CD4-positive, alpha-beta T cell treated with Interleukin-2 at 100 ng/mL for 4 hours (primary cell): ENCODE measurements around the gene NBPF1.

Source experiments
- DNase-seq: peaks from one replicate; pipeline ENCODE4 v3.0.0-alpha.2; 2020; ENCODE audit warnings: low spot score

Gene NBPF1

DNA sequence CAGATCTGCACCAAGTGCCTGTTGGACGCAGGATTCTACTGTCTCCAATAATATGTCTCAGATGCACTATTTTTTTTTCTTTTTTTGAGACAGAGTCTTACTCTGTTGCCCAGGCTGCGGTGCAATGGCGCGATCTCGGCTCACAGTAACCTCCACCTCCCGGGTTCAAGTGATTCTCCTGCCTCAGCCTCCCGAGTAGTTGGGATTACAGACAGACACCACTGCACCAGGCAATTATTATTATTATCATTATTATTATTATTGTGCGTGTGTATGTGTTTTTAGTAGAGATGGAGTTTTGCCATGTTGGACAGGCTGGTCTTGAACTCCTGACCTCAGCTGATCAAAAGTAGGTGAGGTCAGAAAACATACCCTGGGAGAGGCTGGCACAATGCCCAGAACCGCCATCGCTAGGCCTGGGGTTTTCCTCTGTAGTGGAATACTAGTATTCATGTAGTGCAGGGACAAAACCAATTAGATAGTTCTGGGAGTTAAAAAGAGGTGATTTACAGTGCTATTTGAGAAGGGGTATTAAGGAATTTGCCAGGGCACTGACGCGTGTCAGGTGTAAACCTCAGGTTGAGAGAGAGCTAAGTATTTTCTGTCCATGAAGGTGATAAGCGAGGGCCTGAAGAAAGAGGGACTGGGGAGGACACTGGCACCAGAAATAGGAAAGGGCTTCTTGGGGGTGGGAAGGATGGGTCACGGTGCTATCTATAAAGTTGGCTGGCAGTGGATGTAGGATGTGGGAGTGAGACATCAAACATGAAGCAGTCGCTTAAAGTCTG lies 100.5 kb downstream of the NBPF1 start:
- DNase-seq = peak; percentile 8
